DND-41 (cell line): ENCODE results near the gene GJD4.

Experiments
- EZH2 ChIP-seq: IDR thresholded peaks from 3 replicates; pipeline ENCODE4 v1.6.1; 2012; ENCODE audit warnings: borderline replicate concordance, low read depth, mild to moderate bottlenecking, moderate library complexity, low read length, inconsistent platforms; ENCODE audit not compliant: severe bottlenecking
- TF ChIP-seq, protein P1 (sequence below): IDR thresholded peaks from 2 replicates; pipeline ENCODE4 v1.5.1; 2012; ENCODE audit warnings: borderline replicate concordance, low read length, moderate library complexity, mild to moderate bottlenecking; ENCODE audit not compliant: poor library complexity, severe bottlenecking; ENCODE audit errors: extremely low read depth

- TF ChIP-seq, protein P1, sequence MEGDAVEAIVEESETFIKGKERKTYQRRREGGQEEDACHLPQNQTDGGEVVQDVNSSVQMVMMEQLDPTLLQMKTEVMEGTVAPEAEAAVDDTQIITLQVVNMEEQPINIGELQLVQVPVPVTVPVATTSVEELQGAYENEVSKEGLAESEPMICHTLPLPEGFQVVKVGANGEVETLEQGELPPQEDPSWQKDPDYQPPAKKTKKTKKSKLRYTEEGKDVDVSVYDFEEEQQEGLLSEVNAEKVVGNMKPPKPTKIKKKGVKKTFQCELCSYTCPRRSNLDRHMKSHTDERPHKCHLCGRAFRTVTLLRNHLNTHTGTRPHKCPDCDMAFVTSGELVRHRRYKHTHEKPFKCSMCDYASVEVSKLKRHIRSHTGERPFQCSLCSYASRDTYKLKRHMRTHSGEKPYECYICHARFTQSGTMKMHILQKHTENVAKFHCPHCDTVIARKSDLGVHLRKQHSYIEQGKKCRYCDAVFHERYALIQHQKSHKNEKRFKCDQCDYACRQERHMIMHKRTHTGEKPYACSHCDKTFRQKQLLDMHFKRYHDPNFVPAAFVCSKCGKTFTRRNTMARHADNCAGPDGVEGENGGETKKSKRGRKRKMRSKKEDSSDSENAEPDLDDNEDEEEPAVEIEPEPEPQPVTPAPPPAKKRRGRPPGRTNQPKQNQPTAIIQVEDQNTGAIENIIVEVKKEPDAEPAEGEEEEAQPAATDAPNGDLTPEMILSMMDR: no peak
- TF ChIP-seq EZH2: no peak
These were observed 35.3 kb upstream of the GJD4 start for GRCh38 chr10:35569836-35570235.
